HUDEP-2 (cell line): ENCODE results near the gene IRAG1.

ENCODE experiments used
- DNase-seq, 76 experiments: peaks; one replicate each; lab custom pipeline; 2025; ENCODE audit not compliant: unreplicated experiment in 76 of 76; lab: John Stamatoyannopoulos, UW

Gene IRAG1

DNA sequence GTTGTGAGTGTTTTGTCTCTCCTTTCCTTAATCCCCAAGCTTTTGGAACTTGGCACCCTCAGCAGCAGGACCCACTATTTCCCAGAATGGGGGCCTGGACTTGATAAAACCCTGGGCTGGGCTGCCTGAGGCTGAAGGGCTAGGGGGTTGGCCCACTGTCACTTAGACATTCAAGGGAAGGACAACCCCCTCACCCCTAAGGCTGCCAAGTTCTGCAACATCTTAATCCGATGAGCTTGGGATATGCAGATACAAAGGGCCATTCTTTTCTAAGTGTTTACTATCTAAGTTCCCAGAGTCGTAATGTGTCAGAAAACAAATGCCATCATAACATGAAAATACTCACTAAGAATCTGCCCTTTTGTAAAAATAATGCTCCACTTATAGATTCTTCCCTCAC lies 42.9 kb downstream of the IRAG1 start:
- DNase-seq: no peak

DNA sequence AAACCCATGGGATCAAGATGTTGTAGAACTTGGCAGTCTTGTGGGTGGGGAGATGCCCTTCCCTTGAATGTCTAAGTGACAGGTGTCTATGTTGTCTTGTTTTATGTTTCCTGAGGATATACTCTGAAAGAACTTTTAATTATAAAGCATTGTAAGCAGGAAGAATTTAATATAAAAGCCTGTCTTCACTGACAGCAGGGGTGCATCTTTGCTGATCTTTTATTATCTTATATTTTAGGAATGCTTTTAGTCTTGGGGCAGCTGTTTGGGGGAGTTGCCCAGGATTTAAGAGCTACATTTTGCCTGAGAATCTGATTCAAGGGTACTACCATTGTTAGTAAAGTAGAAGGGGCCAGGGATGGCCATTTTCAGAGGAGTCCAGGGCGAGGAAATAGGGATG lies 43.4 kb downstream of the IRAG1 start:
- no peak for DNase-seq

DNA sequence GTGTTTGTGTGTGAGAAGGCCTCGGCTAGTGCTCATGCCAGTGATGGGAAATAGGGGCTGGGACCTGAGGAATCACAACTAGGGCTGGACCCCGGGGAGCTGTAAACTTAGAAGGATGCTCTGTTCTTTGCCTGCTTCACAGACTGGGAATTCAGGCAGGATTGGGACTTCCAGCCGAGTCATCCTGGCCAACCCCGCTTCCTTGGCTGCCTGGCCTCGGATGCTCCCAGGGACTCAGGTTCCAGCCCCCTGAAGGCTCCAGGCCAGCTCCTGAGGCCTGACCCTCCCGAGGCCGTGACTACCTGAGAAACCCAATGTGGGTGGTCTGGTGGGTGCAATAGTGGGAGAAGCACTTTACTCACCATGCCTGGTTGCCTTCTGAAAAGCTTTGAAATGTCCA lies 44.7 kb downstream of the IRAG1 start:
- DNase-seq: no peak

DNA sequence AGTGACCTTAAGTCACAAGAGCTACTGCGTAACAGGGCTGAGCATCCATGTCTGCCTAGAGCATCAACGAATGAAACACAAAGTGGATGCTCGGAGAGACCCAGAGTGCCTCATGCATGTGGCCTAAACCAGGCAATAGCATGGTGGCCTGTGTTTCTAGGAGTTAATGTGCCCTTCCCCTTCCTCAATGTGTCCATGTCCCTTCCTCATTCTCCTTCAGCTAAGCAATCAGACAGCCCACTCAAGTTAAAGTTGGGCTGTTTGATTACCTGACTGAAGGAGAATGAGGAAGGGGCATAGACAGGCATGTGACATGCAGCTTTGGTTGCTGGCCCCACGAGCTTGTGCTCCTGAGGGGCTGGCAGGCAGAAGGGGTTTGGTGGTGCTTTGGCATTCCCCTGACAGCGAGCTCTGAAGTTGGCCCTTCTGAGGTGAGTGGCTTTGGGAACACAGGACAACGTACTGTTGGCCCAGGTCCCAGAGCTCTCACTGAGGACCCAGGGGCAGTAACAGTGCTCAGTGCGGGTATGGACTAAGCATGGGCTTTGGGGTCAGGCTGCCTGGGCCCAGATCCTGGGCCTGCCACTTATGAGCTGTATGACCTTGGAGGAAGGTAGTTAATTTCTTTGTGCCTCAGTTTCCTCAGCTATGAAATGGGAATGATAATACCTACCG lies 46.7 kb downstream of the IRAG1 start:
- no peak for DNase-seq

DNA sequence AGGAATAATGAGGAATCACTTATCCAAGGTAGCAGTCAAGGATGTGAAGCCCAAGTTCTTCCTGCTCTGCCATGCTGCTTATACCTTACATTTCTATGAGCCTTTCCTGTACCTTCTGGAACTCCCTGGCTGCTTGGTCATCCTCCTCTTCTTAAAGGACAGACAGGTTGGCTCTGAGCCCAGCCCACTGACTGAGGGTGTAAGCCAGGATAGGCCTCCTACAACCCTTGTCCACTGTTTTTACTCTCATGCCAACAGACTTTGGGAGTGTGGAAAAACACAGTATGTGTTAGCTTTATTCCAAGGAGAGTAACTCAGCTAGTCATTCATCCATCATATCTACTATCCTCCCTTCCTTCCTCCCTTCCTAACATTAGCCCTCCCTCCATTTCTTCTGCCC lies 47.5 kb downstream of the IRAG1 start:
- no peak for DNase-seq

DNA sequence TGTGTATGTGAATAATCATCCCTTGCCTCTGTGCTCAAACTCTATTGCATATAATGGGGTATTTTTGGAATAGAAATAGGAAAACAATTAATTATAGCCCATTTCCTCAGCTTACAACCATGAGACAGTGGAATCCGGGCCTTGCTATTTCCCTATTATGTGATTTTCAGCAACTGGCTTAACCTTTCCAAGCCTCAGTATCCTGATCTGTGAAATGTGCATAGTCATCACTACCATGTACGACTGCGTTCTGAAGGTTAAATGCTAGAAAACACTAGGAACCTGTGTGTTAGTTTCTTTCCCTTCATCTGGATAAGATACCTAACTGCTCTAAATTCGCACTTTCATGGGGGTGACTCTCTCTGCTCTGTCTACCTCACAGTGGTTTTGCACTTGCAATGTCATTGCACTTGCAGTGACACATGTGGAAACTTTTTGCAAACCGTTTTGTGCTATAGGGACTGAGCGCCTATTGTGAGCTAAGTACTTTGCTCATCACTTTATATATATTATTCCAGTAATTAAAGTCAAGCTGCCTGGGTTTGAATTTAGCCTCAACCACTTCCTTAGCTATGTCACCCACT lies 48.3 kb downstream of the IRAG1 start:
- DNase-seq: no peak
